PC-3 (cell line): ENCODE data around the gene NACC2. TPM values are rescaled to one million over a fixed set of nuclear protein-coding genes. Genes with fewer than 3 reads are reported as not detected.

Experiments
- ATAC-seq: fragments of 200-7000 bp; cut with Tn5 transposase; 2 replicates; pipeline ENCODE4 v1.9.1; 2020; ENCODE audit warnings: mild to moderate bottlenecking, moderate library complexity
- BruUV-seq: library from RNA; stranded (reverse); fragments of 400-500 nt; replicated peaks from 2 replicates; lab custom pipeline; 2021; lab: Mats Ljungman, UMichigan
- CTCF ChIA-PET: fragments of 300-600 bp; sonication (Branson Sonifier 250); formaldehyde crosslinking; loops from one replicate; lab custom pipeline; 2022; ENCODE audit warnings: antibody characterized with exemption; lab: Charles Lee
- POLR2A ChIA-PET: fragments of 300-600 bp; sonication (Branson Sonifier 250); formaldehyde crosslinking; loops from one replicate; lab custom pipeline; 2022; ENCODE audit warnings: antibody characterized with exemption; ENCODE audit not compliant: unreplicated experiment; lab: Charles Lee
- DNase-seq: peaks from one replicate; pipeline ENCODE4 v3.0.0-alpha.2; 2015
- H2AFZ ChIP-seq: fragments of 300-600 bp; sonication (generic); 2 replicates; pipeline ENCODE4 v1.6.0; 2016; ENCODE audit warnings: antibody characterized with exemption, low read length
- H3F3A ChIP-seq: fragments of 300-600 bp; sonication (generic); one replicate; pipeline ENCODE4 v1.6.0; 2017; ENCODE audit warnings: antibody characterized with exemption, low read length, control low read depth, mild to moderate bottlenecking; ENCODE audit not compliant: unreplicated experiment
- H3K27ac ChIP-seq: fragments of 300-600 bp; sonication (generic); 2 replicates; pipeline ENCODE4 v1.5.1; 2016; ENCODE audit warnings: mild to moderate bottlenecking, low read length
- H3K27me3 ChIP-seq: fragments of 300-600 bp; sonication (generic); 2 replicates; pipeline ENCODE4 v1.6.1; 2016; ENCODE audit warnings: low read length, mixed read lengths
- H3K36me3 ChIP-seq: fragments of 300-600 bp; sonication (generic); 2 replicates; pipeline ENCODE4 v1.6.1; 2016; ENCODE audit warnings: low read depth, mixed run types, low read length, mixed read lengths
- H3K4me1 ChIP-seq: fragments of 300-600 bp; sonication (generic); 2 replicates; pipeline ENCODE4 v1.5.1; 2016; ENCODE audit warnings: low read length; ENCODE audit not compliant: insufficient read depth
- H3K4me2 ChIP-seq: fragments of 300-600 bp; sonication (generic); 2 replicates; pipeline ENCODE4 v1.6.0; 2016; ENCODE audit warnings: low read length
- H3K4me3 ChIP-seq: fragments of 300-600 bp; sonication (generic); 2 replicates; pipeline ENCODE4 v1.5.1; 2016; ENCODE audit warnings: mild to moderate bottlenecking, low read length, mixed read lengths
- H3K79me2 ChIP-seq: fragments of 300-600 bp; sonication (generic); 2 replicates; pipeline ENCODE4 v1.6.1; 2017; ENCODE audit warnings: low read length, mixed read lengths
- H3K9ac ChIP-seq: fragments of 300-600 bp; sonication (generic); 2 replicates; pipeline ENCODE4 v1.6.0; 2016; ENCODE audit warnings: mild to moderate bottlenecking, low read length
- H3K9me2 ChIP-seq: fragments of 300-600 bp; sonication (generic); replicated peaks from 2 replicates; pipeline ENCODE4 v1.6.1; 2016; ENCODE audit warnings: mixed run types, low read length, mixed read lengths
- H3K9me3 ChIP-seq: fragments of 300-600 bp; sonication (generic); 2 replicates; pipeline ENCODE4 v1.6.1; 2016; ENCODE audit warnings: low read length, mixed read lengths
- H4K20me1 ChIP-seq: fragments of 300-600 bp; sonication (generic); 2 replicates; pipeline ENCODE4 v1.6.1; 2016; ENCODE audit warnings: low read length, mixed read lengths
- CTCF ChIP-seq: fragments of 300-600 bp; sonication (generic); conservative IDR thresholded peaks from 2 replicates; pipeline ENCODE4 v1.5.1; 2017; ENCODE audit warnings: antibody characterized with exemption, low read depth, mild to moderate bottlenecking, low read length
- EZH2 ChIP-seq: fragments of 300-600 bp; sonication (generic); IDR thresholded peaks from one replicate; pipeline ENCODE4 v1.6.1; 2017; ENCODE audit warnings: antibody characterized with exemption, mild to moderate bottlenecking, low read length; ENCODE audit not compliant: unreplicated experiment
- EZH2phosphoT487 ChIP-seq: fragments of 300-600 bp; sonication (generic); IDR thresholded peaks from 2 replicates; pipeline ENCODE4 v1.6.1; 2018; ENCODE audit warnings: mild to moderate bottlenecking, antibody characterized with exemption, low read length, borderline replicate concordance
- intact Hi-C: fragments of 100-400 bp; cut with micrococcal nuclease; formaldehyde crosslinking; loops from 2 replicates; pipeline ENCODE4 v1.9.0; 2023
- total RNA-seq: library from RNA; depleted of rRNA; stranded (reverse); fragments of >200 nt; gene quantifications from 2 replicates; pipeline ENCODE4 v1.2.3, GENCODE V29; 2014

NACC2 gene
- total RNA-seq, 1 experiment from 2014 or later, result 12.3 TPM

GRCh38 chr9:136016572-136017288 is 78.4 kb downstream of the NACC2 start:
- Histone ChIP-seq H3K27ac (no peak overlapping the region), H3K27me3 (no peaks in the 10 kb centered on the region), H3K4me3 (no peak overlapping the region), H4K20me1 (no peaks in the 10 kb centered on the region), H3K4me1 (no peaks in the 10 kb centered on the region), H2AFZ (no peak overlapping the region), H3K36me3 (no peaks in the 10 kb centered on the region), H3F3A (no peaks in the 10 kb centered on the region), H3K79me2 (no peaks in the 10 kb centered on the region), H3K4me2 (no peak overlapping the region), H3K9me3 (no peaks in the 10 kb centered on the region), H3K9ac (no peak overlapping the region), H3K9me2 (no peaks in the 10 kb centered on the region)
- ATAC-seq, result no peak
- TF ChIP-seq CTCF (no peak), EZH2phosphoT487 (no peak), EZH2 (no peak)
- BruUV-seq, result no TSS peak
- ChIA-PET CTCF (no interaction called here), POLR2A (no interaction called here)
- no peak for DNase-seq
- intact Hi-C loops, result no loop called here

- no peak overlapping the region for H3K27ac ChIP-seq
- no peaks in the 10 kb centered on the region for H4K20me1 ChIP-seq
- H2AFZ ChIP-seq, result no peak overlapping the region
- H3K27me3 ChIP-seq, result no peaks in the 10 kb centered on the region
- TF ChIP-seq EZH2 (no peak), EZH2phosphoT487 (no peak), CTCF (no peak)
- POLR2A ChIA-PET, result no interaction called here
- no peak overlapping the region for H3K4me3 ChIP-seq
- no peaks in the 10 kb centered on the region for H3K9me3 ChIP-seq
- no peaks in the 10 kb centered on the region for H3K9me2 ChIP-seq
- no peak for DNase-seq
- CTCF ChIA-PET, result no interaction called here
- no peak for ATAC-seq
- no peak overlapping the region for H3K9ac ChIP-seq
- no peaks in the 10 kb centered on the region for H3F3A ChIP-seq
- intact Hi-C loops, result no loop called here
- no peak overlapping the region for H3K4me2 ChIP-seq
- BruUV-seq, result no TSS peak
- H3K36me3 ChIP-seq, result no peaks in the 10 kb centered on the region
- H3K79me2 ChIP-seq, result no peaks in the 10 kb centered on the region
- H3K4me1 ChIP-seq, result no peaks in the 10 kb centered on the region
These were observed 79.2 kb downstream of the NACC2 start for GRCh38 chr9:136015656-136016571.
